Omental fat pad (tissue), 4 donors: ENCODE measurements around the gene CARD10. TPM values are rescaled to one million over a fixed set of nuclear protein-coding genes. Genes with fewer than 3 reads are reported as not detected.

ENCODE experiments used
- ATAC-seq: fragments of 150-250 bp; one replicate; pipeline ENCODE4 v1.9.1; 2016; ENCODE audit warnings: mild to moderate bottlenecking, moderate library complexity; ENCODE audit not compliant: low FRiP score
- DNase-seq: peaks from one replicate; pipeline ENCODE4 v3.0.0-alpha.2; 2019; ENCODE audit warnings: low spot score
- total RNA-seq, 4 donors: library from RNA; depleted of rRNA; stranded (reverse); fragments of >200 nt; gene quantifications; one replicate each; pipeline ENCODE4 v1.1.0, GENCODE V29; 2016
- TF ChIP-seq, protein P1 (sequence below), 3 donors: fragments of 450-650 bp; IDR thresholded peaks; one replicate each; pipeline ENCODE4 v1.5.1; 2016 to 2017; ENCODE audit warnings: antibody characterized with exemption in 3 of 3, mild to moderate bottlenecking in 3 of 3, moderate library complexity in 2 of 3

CARD10 gene
- total RNA-seq, 4 donors from 2014 or later, result 2.5 to 18.8 (median 4.8) TPM

DNA sequence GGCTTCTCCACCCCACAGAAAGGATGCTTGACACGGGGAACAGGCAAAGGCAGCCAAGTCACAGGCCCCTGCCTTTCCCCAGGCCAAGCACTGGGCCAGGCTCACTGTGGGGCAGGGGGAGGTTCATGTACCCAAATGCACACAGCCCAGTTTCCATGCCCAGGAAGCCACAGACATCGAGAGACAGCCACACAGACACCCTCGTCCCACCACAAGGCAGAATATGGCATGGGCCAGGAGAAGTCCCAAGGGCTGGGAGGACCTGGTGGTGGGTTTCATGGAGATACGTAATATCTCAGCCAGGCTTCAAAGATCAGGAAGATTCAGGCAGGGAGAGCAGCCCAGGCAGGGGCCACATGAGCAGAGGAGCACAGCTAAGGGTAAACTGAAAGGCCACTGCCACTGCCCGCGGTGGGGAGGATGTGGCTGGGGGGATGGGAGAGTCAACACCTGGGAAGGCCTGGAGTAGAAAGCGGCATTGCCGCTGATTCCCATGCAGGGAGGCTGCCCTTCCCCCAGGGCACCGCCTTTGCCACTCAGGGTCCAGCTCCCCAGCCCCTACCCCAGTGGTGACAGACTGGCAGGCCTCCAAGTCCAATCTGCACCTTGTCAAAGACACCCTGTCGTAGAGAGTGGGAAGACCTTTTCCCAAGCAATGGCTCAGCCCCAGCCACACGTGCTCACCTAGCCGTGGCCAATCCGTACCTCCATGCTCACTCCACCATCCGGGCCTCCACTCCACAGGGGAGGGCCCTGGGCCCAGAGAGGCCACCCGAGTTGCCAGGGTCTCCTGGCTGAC lies 30.7 kb downstream of the CARD10 start:
- DNase-seq (no peak), ATAC-seq (no peak)
- TF ChIP-seq, protein P1, sequence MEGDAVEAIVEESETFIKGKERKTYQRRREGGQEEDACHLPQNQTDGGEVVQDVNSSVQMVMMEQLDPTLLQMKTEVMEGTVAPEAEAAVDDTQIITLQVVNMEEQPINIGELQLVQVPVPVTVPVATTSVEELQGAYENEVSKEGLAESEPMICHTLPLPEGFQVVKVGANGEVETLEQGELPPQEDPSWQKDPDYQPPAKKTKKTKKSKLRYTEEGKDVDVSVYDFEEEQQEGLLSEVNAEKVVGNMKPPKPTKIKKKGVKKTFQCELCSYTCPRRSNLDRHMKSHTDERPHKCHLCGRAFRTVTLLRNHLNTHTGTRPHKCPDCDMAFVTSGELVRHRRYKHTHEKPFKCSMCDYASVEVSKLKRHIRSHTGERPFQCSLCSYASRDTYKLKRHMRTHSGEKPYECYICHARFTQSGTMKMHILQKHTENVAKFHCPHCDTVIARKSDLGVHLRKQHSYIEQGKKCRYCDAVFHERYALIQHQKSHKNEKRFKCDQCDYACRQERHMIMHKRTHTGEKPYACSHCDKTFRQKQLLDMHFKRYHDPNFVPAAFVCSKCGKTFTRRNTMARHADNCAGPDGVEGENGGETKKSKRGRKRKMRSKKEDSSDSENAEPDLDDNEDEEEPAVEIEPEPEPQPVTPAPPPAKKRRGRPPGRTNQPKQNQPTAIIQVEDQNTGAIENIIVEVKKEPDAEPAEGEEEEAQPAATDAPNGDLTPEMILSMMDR (IDR thresholded peaks at IDR 0.05), result no peak

DNA sequence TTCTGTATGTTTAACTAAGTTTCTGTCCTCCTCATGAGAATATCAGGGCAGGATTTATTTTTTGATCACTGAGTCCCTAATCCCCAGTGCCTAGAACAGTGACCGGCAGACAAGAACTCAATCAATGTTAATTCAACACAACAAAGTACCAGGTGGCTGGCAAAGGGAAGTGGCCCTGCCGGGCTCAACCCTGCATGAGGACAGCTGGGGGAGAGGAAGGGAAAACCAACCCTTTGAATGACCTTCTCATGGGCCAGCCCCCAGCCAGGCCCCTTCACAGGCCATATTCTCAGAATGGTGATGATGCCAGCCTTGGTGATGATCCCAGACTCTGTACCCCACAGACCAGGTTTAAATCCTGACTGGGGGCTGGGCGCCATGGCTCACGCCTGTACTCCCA lies 31.6 kb downstream of the CARD10 start:
- ATAC-seq, result no peak
- no peak for DNase-seq
- TF ChIP-seq, protein P1 (IDR thresholded peaks at IDR 0.05), result no peak

- TF ChIP-seq, protein P1 (IDR thresholded peaks at IDR 0.05), result no peak
- no peak for ATAC-seq
- DNase-seq, result no peak
Measured at GRCh38 chr22:37487129-37487528, 32.1 kb downstream of the CARD10 start.

DNA sequence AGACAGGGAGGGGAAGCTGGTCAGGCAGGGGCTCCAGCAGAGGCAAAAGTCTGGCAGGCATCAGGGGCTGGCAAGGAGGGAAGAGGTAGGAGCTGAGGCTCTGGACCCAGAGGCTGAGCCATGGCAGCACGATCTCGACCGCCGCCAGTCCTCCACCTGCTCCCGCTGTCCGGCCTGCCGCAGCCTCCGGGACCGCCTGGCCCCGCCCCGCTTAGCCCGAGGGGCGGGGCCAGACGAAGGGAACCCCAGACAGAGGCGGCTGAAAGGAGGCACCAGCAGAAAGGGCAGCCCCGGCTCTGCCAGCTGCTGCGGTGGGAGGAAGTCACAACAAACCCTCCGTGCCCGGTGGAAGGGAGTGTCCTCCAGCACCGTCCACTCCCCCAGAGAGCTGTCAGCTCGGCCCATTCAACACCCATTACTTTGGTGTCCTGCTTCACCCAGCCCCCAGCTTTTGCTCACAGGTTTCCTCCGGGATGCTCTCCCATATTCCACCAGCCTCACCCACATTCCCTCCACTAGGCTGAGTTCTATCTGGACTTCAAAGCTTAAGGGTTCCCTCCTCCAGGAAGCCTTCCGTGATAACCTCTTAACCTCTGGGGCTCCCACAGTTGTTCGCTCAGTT lies 32.9 kb downstream of the CARD10 start, which contains the start of gene MFNG:
Gene MFNG (minus strand): TSS at position 161 of the 622 bp plus-strand sequence. CDS start 207 bp downstream, outside the sequence.
- no peak for DNase-seq
- peak; percentile 80 for ATAC-seq
- TF ChIP-seq, protein P1 (IDR thresholded peaks at IDR 0.05), result no peak

DNA sequence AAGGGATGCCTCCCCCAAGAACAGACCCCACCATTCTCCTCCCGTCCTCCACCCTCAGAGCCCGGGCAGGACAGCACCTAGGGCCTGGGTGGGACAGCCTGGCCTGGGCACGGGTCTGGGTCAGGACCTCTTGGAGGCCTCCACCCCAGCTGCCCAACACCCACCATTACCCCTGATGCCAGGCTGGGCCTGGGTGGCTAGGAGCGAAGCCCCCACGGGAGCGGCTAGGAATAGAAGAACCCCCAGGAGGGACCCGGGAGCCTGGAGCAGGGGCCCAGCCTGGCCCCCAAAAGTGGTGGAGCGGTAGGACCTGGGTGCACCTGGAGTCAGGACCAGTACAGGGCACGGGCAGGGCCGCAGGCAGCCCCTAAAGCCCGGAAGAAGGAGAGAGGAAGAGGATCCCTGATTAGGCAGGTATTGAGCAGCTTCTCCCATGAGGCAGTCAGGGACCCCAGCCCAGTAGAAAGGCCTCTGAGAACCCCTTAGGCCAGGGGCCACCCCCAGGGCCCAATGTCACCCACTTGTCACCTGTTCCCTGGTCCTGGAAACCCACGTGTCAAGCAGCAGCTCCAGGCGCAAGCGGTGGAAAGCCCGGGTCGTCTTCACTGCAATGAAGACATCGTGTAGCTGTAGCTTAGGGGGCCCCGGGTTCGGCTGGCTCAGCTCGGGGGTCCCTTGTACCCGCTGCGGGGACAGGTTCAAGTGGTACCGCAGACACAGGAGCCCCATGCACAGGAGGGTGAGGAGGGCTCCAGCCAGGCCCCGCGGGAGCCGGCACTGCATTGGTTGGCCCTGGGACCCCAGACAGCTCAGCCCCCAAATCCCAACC lies 33.6 kb downstream of the CARD10 start:
- ATAC-seq (no peak), DNase-seq (no peak)
- TF ChIP-seq, protein P1 (IDR thresholded peaks at IDR 0.05), result no peak

DNA sequence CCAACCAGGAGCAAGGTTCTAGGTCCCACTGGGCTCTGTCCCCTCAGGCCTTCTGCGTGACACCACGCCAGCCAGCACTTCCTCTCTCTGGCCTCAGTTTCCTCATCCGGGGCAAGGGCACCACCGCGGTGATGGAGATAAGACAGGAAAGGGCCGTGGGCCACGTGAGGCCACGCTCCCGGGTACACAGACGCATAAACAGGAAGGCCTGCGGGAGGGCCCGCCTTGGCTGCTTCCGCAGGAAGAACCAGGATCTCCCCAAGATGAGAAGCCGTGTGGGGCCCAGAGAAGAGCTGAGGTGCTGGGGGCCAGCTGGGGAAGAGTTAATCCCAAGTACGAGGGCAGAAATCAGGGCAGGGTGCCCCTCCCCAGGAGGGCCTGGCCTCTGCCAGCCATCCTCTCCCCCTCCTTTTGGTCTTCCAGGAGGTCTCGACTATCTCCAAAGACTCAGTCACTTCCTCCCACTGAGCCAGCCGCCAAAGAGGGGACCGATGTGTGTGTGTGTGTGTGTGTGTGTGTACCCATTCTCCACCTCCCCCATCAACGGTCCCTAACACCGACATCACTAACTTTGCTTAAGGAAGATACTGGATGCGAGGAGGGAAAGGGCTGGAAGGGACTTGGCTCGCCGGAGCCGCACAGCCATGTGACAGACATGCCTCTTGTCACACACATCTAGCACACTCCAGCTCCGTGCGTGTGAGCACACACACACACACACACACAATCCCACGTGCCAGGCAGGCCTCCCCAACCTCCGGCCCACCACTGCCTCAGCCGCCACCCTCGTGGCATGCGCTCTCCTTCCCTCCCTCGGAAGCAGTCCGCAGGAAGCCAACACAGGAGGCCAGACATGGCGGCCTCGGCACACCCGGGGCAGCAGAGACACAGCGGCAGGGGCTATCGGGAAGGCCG lies 34.5 kb downstream of the CARD10 start:
- no peak for DNase-seq
- TF ChIP-seq, protein P1 (IDR thresholded peaks at IDR 0.05), result no peak
- no peak for ATAC-seq
